ENCODE results near the gene CEP126.

DNA sequence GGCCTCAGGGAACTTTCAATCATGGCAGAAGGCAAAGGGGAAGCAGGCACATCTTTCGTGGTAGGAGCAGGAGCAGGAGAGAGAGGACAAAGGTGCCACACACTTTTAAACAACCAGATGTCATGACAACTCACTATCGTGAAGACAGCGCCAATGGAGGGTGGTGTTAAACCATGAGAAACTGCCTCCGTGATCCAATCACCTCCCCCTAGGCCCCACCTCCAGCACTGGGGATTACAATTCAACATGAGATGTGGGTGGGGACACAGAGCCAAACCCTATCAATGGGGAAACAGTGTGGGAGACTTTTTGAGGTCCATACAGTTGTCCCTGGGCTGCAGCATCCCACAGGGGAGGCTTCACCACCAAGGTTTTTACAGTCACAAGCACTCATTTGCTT lies 90.5 kb downstream of the CEP126 start:
- TF ChIP-seq, protein P1, sequence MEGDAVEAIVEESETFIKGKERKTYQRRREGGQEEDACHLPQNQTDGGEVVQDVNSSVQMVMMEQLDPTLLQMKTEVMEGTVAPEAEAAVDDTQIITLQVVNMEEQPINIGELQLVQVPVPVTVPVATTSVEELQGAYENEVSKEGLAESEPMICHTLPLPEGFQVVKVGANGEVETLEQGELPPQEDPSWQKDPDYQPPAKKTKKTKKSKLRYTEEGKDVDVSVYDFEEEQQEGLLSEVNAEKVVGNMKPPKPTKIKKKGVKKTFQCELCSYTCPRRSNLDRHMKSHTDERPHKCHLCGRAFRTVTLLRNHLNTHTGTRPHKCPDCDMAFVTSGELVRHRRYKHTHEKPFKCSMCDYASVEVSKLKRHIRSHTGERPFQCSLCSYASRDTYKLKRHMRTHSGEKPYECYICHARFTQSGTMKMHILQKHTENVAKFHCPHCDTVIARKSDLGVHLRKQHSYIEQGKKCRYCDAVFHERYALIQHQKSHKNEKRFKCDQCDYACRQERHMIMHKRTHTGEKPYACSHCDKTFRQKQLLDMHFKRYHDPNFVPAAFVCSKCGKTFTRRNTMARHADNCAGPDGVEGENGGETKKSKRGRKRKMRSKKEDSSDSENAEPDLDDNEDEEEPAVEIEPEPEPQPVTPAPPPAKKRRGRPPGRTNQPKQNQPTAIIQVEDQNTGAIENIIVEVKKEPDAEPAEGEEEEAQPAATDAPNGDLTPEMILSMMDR (IDR thresholded peaks at IDR 0.05) = no peak
- TF ChIP-seq POLR2A (IDR thresholded peaks at IDR 0.05) (no peak), POLR2AphosphoS5 (IDR thresholded peaks at IDR 0.05) (no peak), EP300 (IDR thresholded peaks at IDR 0.05) (no peak)

Measured in stomach (tissue), 4 donors.